ENCODE results near the gene PLGRKT.
A peak's percentile ranks its signal among the peaks of the same experiment; 100 is the strongest.
"Not testable (repeated sequence)": the region's sequence is repeated elsewhere in the genome, so short reads cannot be mapped to it uniquely, and the experiment has no call there.

Gene PLGRKT

DNA sequence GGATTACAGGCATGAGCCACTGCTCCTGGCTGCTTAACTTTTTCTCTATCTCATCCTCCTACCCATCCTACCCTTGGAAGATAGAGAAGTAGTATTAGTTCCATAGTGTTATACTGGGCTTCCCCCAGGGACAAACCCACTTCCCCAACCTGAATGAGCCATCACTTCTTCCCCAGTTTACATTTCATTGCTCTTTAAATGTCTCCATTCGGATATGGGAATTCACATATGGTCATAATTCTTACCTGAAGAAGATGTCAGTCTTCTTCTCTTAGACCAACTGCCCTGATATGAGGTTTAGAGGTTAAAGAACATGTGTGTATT lies 14.5 kb upstream of the PLGRKT start:
- no peak for DNase-seq (ENCODE audit: low read depth)

DNA sequence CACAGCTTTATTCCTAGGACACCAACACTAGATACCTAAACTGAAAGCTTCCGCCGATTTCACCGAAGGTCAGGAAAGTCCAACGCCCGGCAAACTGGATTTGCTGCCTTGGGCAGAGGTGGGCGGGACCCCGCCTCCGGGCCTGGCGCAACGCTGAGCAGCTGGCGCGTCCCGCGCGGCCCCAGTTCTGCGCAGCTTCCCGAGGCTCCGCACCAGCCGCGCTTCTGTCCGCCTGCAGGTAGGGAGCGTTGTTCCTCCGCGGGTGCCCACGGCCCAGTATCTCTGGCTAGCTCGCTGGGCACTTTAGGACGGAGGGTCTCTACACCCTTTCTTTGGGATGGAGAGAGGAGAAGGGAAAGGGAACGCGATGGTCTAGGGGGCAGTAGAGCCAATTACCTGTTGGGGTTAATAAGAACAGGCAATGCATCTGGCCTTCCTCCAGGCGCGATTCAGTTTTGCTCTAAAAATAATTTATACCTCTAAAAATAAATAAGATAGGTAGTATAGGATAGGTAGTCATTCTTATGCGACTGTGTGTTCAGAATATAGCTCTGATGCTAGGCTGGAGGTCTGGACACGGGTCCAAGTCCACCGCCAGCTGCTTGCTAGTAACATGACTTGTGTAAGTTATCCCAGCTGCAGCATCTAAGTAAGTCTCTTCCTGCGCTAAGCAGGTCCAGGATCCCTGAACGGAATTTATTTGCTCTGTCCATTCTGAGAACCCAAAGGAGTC lies 12.8 kb upstream of the PLGRKT start, which contains the start of gene CD274:
Gene CD274 (plus strand): TSS at position 184 of the 733 bp plus-strand sequence. CDS start 5,572 bp downstream, outside the sequence.
- peak; percentile 21 for DNase-seq (ENCODE audit: low read depth)

DNA sequence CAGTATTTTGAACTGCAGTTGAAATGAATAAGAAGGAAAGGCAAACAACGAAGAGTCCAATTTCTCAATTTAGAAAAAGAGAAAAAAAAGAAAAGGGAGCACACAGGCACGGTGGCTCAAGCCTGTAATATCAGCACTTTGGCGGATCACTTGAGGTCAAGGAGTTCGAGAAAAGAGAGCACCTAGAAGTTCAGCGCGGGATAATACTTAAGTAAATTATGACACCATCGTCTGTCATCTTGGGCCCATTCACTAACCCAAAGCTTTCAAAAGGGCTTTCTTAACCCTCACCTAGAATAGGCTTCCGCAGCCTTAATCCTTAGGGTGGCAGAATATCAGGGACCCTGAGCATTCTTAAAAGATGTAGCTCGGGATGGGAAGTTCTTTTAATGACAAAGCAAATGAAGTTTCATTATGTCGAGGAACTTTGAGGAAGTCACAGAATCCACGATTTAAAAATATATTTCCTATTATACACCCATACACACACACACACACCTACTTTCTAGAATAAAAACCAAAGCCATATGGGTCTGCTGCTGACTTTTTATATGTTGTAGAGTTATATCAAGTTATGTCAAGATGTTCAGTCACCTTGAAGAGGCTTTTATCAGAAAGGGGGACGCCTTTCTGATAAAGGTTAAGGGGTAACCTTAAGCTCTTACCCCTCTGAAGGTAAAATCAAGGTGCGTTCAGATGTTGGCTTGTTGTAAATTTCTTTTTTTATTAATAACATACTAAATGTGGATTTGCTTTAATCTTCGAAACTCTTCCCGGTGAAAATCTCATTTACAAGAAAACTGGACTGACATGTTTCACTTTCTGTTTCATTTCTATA lies 12.0 kb upstream of the PLGRKT start:
- DNase-seq (ENCODE audit: low read depth) = no peak

DNA sequence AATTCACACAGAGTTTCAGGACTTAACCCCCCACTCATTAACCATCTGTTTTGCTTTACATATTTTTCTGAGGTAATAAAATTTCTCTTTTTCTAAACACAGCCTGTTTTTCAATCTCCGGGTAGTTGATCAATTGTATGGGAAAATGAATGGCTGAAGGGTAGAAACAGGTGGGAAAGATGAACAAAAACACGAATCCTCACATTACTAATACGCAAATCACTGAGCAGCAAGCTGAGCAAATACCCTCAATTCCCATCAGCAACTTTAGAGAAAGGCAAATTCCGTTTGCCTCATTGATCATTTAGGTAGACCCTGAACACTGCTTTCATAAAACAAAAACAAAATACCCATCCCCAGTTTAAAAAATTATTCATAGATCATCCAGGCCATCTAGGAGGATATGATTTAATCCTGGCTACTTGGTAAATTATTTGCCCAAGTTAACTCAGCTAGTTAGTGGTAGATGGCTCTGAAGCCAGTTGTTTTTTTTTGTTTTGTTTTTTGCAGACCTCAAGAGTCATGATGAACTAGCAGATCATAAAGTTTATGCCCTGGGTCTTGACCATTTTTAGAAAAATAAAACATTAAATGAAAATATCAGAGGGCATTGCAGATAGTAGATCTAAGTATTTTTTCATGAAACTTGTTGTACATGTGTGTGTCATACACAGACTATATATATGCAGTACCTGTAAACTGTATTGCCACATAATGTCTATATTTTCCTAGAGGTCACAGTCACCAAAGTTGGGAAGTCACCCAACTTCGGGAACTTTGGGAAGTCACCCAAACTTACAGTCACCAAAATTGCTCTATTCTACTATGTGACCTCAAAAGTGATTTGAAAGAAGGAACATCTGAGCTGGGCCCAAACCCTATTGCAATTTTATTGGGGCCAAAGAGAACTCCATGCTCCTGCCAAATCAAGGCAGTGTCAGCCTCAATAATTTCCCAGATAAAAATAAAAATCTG lies 11.0 kb upstream of the PLGRKT start:
- DNase-seq (ENCODE audit: low read depth) = no peak

GRCh38 chr9:5448016-5448415 lies 10.3 kb upstream of the PLGRKT start:
- DNase-seq (ENCODE audit: low read depth) = no peak

DNA sequence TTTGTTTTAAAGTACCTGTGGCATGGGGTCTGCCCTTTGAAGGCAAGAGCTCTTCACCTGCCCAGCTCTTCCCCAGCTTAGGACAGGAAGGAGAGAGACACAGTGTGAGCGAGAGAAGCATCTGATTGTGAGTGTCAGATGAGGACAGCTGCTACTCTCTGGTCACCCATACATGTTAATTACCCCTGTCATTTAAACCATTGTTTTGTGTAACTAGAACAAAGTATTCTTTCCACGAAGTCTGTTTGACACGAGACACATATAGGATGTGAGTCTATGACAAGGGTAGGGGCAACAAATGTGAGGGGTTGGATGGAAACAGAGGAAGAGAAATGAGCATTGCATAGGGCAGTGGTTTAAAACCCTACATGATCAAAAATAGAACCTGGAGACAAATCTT lies 9.6 kb upstream of the PLGRKT start:
- DNase-seq (ENCODE audit: low read depth) = no peak

DNA sequence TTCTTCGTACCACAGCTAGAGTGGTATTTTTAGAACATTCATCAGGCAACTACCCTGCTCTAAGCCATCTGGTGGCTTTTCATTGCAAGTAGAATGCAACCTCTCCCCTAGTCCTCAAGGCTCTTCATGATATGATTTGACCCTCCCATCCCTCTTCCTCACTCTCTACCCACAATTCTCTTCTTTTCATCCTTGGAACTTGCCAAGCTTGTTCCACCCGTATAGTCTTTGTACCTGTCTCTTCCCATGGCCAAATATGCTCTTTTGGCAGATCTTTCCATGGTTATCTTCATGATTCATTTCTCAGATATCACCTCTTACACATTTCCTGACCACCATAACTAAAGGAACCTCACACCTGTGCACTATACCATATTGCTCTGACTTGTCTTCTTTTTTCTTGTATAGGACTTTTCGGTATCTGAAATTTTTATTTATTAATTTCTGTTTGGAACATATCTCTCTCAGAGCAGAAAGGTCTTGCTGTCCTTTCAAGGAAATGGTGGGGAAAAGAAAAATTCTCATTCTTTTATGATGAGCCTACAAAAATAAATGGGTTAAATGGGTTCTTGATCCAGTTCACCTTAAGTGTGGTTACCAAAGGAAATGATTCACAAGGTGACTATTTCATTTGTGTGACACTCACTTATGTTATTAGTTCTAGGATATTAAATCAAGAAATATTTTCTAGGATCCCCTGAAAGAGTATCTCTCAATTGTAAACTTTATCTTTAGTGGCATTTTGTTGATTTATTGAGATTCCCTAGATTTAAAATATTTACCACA lies 8.9 kb upstream of the PLGRKT start:
- no peak for DNase-seq (ENCODE audit: low read depth)

- DNase-seq (ENCODE audit: low read depth) = no peak
Measured at GRCh38 chr9:5445886-5446285, 8.2 kb upstream of the PLGRKT start.

DNA sequence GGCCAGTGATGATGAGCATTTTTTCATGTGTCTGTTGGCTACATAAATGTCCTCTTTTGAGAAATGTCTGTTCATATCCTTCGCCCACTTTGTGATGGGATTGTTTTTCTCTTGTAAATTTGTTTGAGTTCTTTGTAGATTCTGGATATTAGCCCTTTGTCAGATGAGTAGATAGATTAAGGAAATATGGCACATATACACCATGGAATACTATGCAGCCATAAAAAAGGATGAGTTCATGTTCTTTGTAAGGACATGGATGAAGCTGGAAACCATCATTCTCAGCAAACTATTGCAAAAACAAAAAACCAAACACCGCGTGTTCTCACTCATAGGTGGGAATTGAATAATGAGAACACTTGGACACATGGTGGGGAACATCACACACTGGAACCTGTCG lies 7.4 kb upstream of the PLGRKT start:
- not testable (repeated sequence) for DNase-seq (ENCODE audit: low read depth)

DNA sequence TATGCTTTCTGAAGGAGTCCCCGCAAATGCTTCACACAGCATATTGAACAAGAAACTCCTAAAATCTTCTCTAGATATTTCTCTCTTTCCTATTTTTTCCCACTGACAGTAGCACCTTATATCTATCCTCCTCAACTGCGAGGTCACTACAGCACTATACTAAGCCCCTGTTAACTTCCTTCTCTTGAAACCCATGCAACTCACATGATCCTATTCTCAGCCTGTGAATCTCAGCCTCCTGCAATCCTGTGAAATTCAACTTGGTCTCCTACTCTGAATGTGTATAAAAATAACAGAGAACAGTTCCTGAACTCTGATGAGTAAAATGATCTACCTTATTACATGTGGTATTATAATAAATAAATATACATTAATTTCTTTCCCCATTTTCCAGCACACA lies 6.1 kb upstream of the PLGRKT start:
- DNase-seq (ENCODE audit: low read depth) = no peak

DNA sequence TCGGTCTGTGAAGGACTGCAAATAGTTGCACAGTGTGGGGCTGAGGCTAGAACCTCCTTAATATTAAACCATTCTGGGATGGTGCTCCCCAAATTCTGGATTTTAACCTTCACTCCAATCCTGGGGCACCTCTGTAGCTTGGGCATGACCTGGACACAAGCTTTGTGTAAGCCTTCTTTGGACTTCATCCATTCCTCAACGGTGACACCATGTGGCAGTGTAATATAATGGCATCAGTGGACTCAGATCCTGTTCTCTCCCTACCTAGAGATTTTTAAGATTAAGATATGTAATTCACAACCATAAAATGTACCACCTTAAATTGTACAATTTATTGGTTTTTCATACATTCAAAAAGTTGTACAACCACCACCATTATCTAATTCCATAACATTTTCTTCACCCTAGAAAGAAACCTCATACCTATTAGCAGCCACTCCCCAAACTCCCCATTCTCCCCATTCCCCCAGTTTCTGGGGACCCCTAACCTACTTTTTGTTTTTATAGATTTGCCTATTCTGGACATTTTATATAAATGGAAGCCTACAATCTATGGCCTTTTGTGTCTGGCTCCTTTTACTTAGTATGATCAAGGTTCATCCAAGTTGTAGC lies 4.8 kb upstream of the PLGRKT start:
- DNase-seq (ENCODE audit: low read depth) = no peak

DNA sequence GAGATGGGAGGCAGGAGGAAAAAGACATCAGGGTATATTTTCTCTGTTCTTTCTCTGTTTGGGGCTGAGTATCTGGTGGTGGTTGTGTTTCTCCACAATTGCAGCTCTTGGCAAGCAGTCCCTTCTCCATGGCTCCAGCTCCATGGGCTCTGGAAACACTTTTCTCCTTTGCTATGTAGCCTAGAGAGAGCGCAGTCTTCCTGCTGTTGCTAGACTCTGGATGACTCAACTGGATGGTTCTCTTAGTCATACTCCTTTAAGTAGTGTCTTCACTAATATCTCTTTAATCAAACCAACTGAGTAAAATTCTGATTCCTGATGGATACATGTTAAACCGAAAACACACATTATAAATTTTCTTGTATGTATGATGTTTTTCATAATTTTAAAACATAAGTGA lies 3.3 kb upstream of the PLGRKT start:
- no peak for DNase-seq (ENCODE audit: low read depth)

DNA sequence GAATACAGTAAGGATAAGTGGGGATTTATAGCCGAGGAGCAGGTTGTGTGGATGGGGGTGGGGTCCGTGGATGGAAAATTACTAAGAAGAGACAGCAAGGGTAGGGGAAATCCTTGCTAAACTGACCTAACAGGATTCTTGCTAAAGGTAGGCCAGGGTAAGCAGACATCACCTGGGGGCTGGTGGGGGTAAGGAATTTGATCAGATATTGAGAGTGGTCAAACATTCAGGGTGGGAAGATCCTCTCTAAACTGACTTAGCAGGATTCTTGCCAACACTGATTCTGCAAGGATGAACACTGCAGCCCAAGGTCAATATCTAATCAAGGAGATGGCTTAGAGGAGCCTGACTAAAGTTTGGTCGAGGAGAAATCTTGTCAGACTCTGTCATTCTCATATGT lies 2.7 kb upstream of the PLGRKT start:
- DNase-seq (ENCODE audit: low read depth) = no peak

GRCh38 chr9:5438301-5439162 lies 807 bp upstream of the PLGRKT start:
- no peak for DNase-seq (ENCODE audit: low read depth)

DNA sequence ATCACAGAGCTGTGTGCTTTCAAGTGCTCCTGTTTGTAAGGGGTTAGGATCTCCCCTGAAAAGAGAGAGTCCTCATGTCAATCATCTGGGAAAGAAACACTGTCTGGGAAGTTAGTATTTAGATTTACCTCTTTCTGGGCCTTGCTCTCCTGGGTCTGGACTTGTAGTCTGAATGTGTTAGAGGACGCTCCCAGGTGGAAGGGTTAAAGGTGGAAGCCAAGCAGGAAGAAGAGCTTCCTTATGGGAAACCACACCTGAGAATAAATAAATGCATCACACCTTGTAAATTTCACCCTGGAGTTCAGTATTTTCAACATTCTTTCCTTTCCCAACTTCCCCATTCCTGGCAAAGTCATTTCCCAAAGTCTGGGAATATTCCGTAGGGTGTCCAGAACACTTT lies 1.3 kb downstream of the PLGRKT start:
- no peak for DNase-seq (ENCODE audit: low read depth)

DNA sequence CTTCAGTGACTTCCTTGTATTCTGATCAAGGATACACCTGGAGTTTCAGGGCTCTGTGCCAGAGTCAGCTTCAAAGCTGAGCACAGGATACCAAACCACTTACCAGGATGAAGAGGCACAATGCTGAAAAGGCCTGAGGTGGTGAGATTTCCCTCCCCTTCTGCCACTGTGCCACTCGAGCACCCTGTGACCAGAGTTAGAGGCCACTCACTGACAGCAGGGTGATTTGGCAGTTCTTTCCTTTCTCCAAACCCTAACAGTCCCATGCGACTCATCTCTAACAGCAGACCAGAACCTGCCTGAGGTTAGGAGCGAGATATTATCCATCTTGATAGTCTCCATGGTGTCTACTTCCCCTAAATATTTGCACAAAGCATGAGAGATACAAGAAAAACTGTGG lies 1.8 kb downstream of the PLGRKT start:
- no peak for DNase-seq (ENCODE audit: low read depth)

DNA sequence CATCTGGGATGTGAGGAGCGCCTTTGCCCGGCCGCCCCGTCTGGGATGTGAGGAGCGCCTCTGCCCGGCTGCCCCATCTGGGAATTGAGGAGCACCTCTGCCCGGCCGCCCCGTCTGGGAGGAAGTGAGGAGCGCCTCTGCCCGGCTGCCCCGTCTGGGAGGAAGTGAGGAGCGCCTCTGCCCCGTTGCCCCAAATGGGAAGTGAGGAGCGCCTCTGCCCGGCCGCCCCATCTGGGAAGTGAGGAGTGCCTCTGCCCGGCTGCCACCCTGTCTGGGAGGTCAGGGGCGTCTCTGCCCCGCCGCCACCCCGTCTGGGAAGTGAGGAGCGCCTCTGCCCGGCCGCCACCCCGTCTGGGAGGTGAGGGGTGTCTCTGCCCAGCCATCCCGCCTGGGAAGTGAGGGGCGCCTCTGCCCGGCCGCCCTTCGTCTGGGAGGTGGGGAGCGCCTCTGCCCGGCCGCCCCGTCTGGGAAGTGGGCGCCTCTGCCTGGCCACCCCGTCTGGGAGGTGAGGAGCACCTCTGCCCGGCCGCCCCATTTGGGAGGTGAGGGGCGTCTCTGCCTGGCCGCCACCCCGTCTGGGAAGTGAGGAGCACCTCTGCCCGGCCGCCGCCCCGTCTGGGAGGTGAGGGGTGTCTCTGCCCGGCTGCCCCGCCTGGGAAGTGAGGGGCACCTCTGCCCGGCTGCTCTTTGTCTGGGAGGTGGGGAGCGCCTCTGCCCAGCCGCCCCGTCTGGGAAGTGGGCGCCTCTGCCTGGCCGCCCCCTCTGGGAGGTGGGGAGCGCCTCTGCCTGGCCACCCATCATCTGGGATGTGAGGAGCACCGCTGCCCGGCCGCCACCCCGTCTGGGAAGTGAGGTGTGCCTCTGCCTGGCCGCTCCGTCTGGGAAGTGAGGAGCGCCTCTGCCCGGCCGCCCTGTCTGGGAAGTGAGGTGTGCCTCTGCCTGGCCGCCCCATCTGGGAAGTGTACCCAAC lies 3.6 kb downstream of the PLGRKT start:
- not testable (repeated sequence) for DNase-seq (ENCODE audit: low read depth)

GRCh38 chr9:5433328-5433727 lies 4.4 kb downstream of the PLGRKT start:
- not testable (repeated sequence) for DNase-seq (ENCODE audit: low read depth)

GRCh38 chr9:5432890-5433289 lies 4.8 kb downstream of the PLGRKT start:
- DNase-seq (ENCODE audit: low read depth) = not testable (repeated sequence)

Measured in CMK (cell line).